Measurements from ENCODE around the gene DONSON. TPM values are rescaled to one million over a fixed set of nuclear protein-coding genes. Genes with fewer than 3 reads are reported as not detected.
"Not testable (repeated sequence)": the region's sequence is repeated elsewhere in the genome, so short reads cannot be mapped to it uniquely, and the experiment has no call there.

Gene DONSON
- polyA plus RNA-seq, 2 of the 4 experiments (the other 2 are of a cell fraction), result 20.7 to 32.0 TPM

GRCh38 chr21:33618407-33618806 lies 29.9 kb upstream of the DONSON start:
- POLR2A ChIA-PET, result no interaction called here
- 95% methylated on average over 2 of the region's 2 CpGs for WGBS (ENCODE audit: missing lambda C conversion rate)
- ATAC-seq, result no peak
- no peak for DNase-seq (ENCODE audit: low read depth in 1 of 2, low spot score in 1 of 2)
- CTCF ChIA-PET, result interaction anchor here (1.0 to 1.3 kb wide), 2 partner anchors 9 to 13 kb away, joined by 3 to 5 read pairs; no protein-coding TSS in a partner anchor
- no peak for FAIRE-seq
- Histone ChIP-seq H3K4me1 (no peaks in the 10 kb centered on the region), H3K4me3 (no peak overlapping the region), H3K9me3 (no peaks in the 10 kb centered on the region), H3K4me2 (no peak overlapping the region), H3K27ac (no peak overlapping the region)
- TF ChIP-seq KDM5A (IDR thresholded peaks at IDR 0.05), result no peak
- TF ChIP-seq NFE2L2 (conservative IDR thresholded peaks at IDR 0.05; ENCODE audit: low read length), result no peak
- TF ChIP-seq ATOH8 (CRISPR knock-in tag; IDR thresholded peaks at IDR 0.05; ENCODE audit: low read depth), result no peak
- no peak for TF ChIP-seq GATA3 (IDR thresholded peaks at IDR 0.05; ENCODE audit: borderline replicate concordance)
- no peak for TF ChIP-seq HMGXB4 (CRISPR knock-in tag; IDR thresholded peaks at IDR 0.05; ENCODE audit: borderline replicate concordance)
- TF ChIP-seq HOXB5 (CRISPR knock-in tag; IDR thresholded peaks at IDR 0.05), result no peak
- TF ChIP-seq SMC3 (IDR thresholded peaks at IDR 0.05), result no peak
- TF ChIP-seq CTCF (IDR thresholded peaks at IDR 0.05), result no peak
- TF ChIP-seq HOXA7 (CRISPR knock-in tag; IDR thresholded peaks at IDR 0.05), result no peak
- no peak for TF ChIP-seq BHLHE40 (IDR thresholded peaks at IDR 0.05; ENCODE audit: low read depth, low read length)
- no peak for TF ChIP-seq HEYL (CRISPR knock-in tag; IDR thresholded peaks at IDR 0.05)
- TF ChIP-seq BCL3 (IDR thresholded peaks at IDR 0.05), result no peak
- TF ChIP-seq KDM1A (IDR thresholded peaks at IDR 0.05; ENCODE audit: low read depth), result no peak
- no peak for TF ChIP-seq JUN (IDR thresholded peaks at IDR 0.05)
- no peak for TF ChIP-seq HOXB13 (CRISPR knock-in tag; IDR thresholded peaks at IDR 0.05; ENCODE audit: low read depth)
- TF ChIP-seq EHMT2 (IDR thresholded peaks at IDR 0.05; ENCODE audit: low read depth), result no peak

- ATAC-seq; H3K4me3 ChIP-seq; DNase-seq (ENCODE audit: low read depth in 1 of 2, low spot score in 1 of 2); H3K27ac ChIP-seq; H3K4me2 ChIP-seq; FAIRE-seq; POLR2A ChIA-PET; H3K9me3 ChIP-seq; H3K4me1 ChIP-seq; CTCF ChIA-PET: not testable (repeated sequence)
- 89% methylated on average over 11 of the region's 11 CpGs for WGBS (ENCODE audit: missing lambda C conversion rate)
Observed at GRCh38 chr21:33617565-33617964, 29.1 kb upstream of the DONSON start.

GRCh38 chr21:33611006-33611744 lies 22.7 kb upstream of the DONSON start:
- WGBS (ENCODE audit: missing lambda C conversion rate), result 94% methylated on average over 7 of the region's 7 CpGs
- POLR2A ChIA-PET, result no interaction called here
- FAIRE-seq, result no peak

More at GRCh38 chr21:33611006-33611744, 22.7 kb upstream of the DONSON start:
- no peak overlapping the region for H3K4me2 ChIP-seq
- no peaks in the 10 kb centered on the region for H3K9me3 ChIP-seq
- no peaks in the 10 kb centered on the region for H3K4me1 ChIP-seq
- TF ChIP-seq HES2 (IDR thresholded peaks at IDR 0.05), result no peak
- no peak overlapping the region for H3K27ac ChIP-seq
- ATAC-seq (no peak), DNase-seq (ENCODE audit: low read depth in 1 of 2, low spot score in 1 of 2) (no peak)
- H3K4me3 ChIP-seq, result no peak overlapping the region
- CTCF ChIA-PET, result no interaction called here
